Neural progenitor cell (in vitro differentiated cells): Measurements from ENCODE around the gene LMAN2L. TPM values are rescaled to one million over a fixed set of nuclear protein-coding genes. Genes with fewer than 3 reads are reported as not detected.
A peak's percentile ranks its signal among the peaks of the same experiment; 100 is the strongest.

Experiments used
- DNase-seq: peaks from one replicate; pipeline ENCODE4 v3.0.0-alpha.2; 2016; ENCODE audit warnings: low spot score
- H2AFZ ChIP-seq: fragments of 200-600 bp; sonication (generic); replicated peaks from 2 replicates; pipeline ENCODE4 v1.6.1; 2016; ENCODE audit warnings: antibody characterized with exemption
- H3F3A ChIP-seq: fragments of 200-600 bp; sonication (generic); 2 replicates; pipeline ENCODE4 v1.6.1; 2016; ENCODE audit warnings: antibody characterized with exemption, low read depth
- H3K27ac ChIP-seq: fragments of 200-600 bp; sonication (generic); 2 replicates; pipeline ENCODE4 v1.5.1; 2016; ENCODE audit warnings: mild to moderate bottlenecking
- H3K27me3 ChIP-seq: fragments of 200-600 bp; sonication (generic); 2 replicates; pipeline ENCODE4 v1.6.1; 2016; ENCODE audit warnings: mild to moderate bottlenecking, moderate library complexity
- H3K36me3 ChIP-seq: fragments of 200-600 bp; sonication (generic); 2 replicates; pipeline ENCODE4 v1.5.1; 2016
- H3K4me1 ChIP-seq: fragments of 200-600 bp; sonication (generic); 2 replicates; pipeline ENCODE4 v1.6.1; 2016; ENCODE audit warnings: mixed run types
- H3K4me2 ChIP-seq: fragments of 200-600 bp; sonication (generic); 2 replicates; pipeline ENCODE4 v1.6.1; 2016
- H3K4me3 ChIP-seq: fragments of 200-600 bp; sonication (generic); 2 replicates; pipeline ENCODE4 v1.5.1; 2016
- H3K79me2 ChIP-seq: fragments of 200-600 bp; sonication (generic); 2 replicates; pipeline ENCODE4 v1.6.1; 2016; ENCODE audit warnings: low read depth
- H3K9ac ChIP-seq: fragments of 200-600 bp; sonication (generic); 2 replicates; pipeline ENCODE4 v1.6.1; 2016
- H3K9me3 ChIP-seq: fragments of 200-600 bp; sonication (generic); 2 replicates; pipeline ENCODE4 v1.5.1; 2016; ENCODE audit warnings: low read depth
- H4K20me1 ChIP-seq: fragments of 200-600 bp; sonication (generic); 2 replicates; pipeline ENCODE4 v1.6.1; 2016; ENCODE audit warnings: low read depth
- H3K27ac Mint-ChIP-seq: 3 replicates; pipeline ENCODE4 v1.8.0; 2021; ENCODE audit warnings: mixed read lengths
- H3K27me3 Mint-ChIP-seq: 2 replicates; pipeline ENCODE4 v1.8.0; 2022; ENCODE audit warnings: low read depth, mild to moderate bottlenecking, inconsistent platforms, moderate library complexity, mixed read lengths; ENCODE audit not compliant: insufficient read depth
- H3K36me3 Mint-ChIP-seq: 3 replicates; pipeline ENCODE4 v1.8.0; 2021; ENCODE audit warnings: mixed read lengths
- H3K4me1 Mint-ChIP-seq: 3 replicates; pipeline ENCODE4 v1.8.0; 2021; ENCODE audit warnings: mixed read lengths
- H3K4me3 Mint-ChIP-seq: 3 replicates; pipeline ENCODE4 v1.8.0; 2021; ENCODE audit warnings: mild to moderate bottlenecking, moderate library complexity, mixed read lengths
- H3K9me3 Mint-ChIP-seq: 3 replicates; pipeline ENCODE4 v1.8.0; 2020; ENCODE audit warnings: mixed read lengths
- CTCF ChIP-seq: fragments of 200-600 bp; sonication (generic); IDR thresholded peaks from 2 replicates; pipeline ENCODE4 v1.5.1; 2017; ENCODE audit warnings: antibody characterized with exemption, mild to moderate bottlenecking
- EZH2 ChIP-seq: fragments of 200-600 bp; sonication (generic); IDR thresholded peaks from 2 replicates; pipeline ENCODE4 v1.6.1; 2017; ENCODE audit warnings: antibody characterized with exemption, mild to moderate bottlenecking, moderate library complexity
- EZH2phosphoT487 ChIP-seq: fragments of 200-600 bp; sonication (generic); IDR thresholded peaks from 2 replicates; pipeline ENCODE4 v1.6.1; 2017; ENCODE audit warnings: antibody characterized with exemption
- total RNA-seq: library from RNA; depleted of rRNA; stranded (reverse); fragments of >200 nt; gene quantifications from 2 replicates; pipeline ENCODE4 v1.2.3, GENCODE V29; 2015; ENCODE audit warnings: low replicate concordance

LMAN2L gene
- total RNA-seq, 1 donor from 2014 or later, result 25.9 TPM

- peaks cover 1% of the 10 kb centered on the region for H3K36me3 Mint-ChIP-seq
- H3K4me3 Mint-ChIP-seq, result no peak overlapping the region
- H3K4me1 ChIP-seq, result no peaks in the 10 kb centered on the region
Measured at GRCh38 chr2:96663177-96663576, 76.7 kb downstream of the LMAN2L start.

GRCh38 chr2:96662360-96662759 is 77.5 kb downstream of the LMAN2L start:
- peaks cover 5% of the 10 kb centered on the region for H3K27me3 Mint-ChIP-seq
- Histone ChIP-seq H3K9me3 (no peaks in the 10 kb centered on the region), H3K27ac (no peak overlapping the region), H3K79me2 (no peaks in the 10 kb centered on the region), H4K20me1 (no peaks in the 10 kb centered on the region), H3F3A (no peaks in the 10 kb centered on the region), H3K27me3 (no peaks in the 10 kb centered on the region), H2AFZ (no peak overlapping the region), H3K4me2 (no peak overlapping the region), H3K9ac (no peak overlapping the region), H3K4me3 (no peak overlapping the region), H3K36me3 (no peaks in the 10 kb centered on the region), H3K4me1 (no peaks in the 10 kb centered on the region)
- peaks cover 4% of the 10 kb centered on the region for H3K4me1 Mint-ChIP-seq
- no peak for TF ChIP-seq EZH2
- TF ChIP-seq EZH2phosphoT487, result no peak
- no peak for TF ChIP-seq CTCF
- no peak overlapping the region for H3K4me3 Mint-ChIP-seq
- no peak overlapping the region for H3K27ac Mint-ChIP-seq
- no peaks in the 10 kb centered on the region for H3K9me3 Mint-ChIP-seq
- DNase-seq, result no peak
- H3K36me3 Mint-ChIP-seq, result peaks cover 1% of the 10 kb centered on the region

More at GRCh38 chr2:96663177-96663576, 76.7 kb downstream of the LMAN2L start:
- H3K9me3 Mint-ChIP-seq, result no peaks in the 10 kb centered on the region
- Histone ChIP-seq H3K9me3 (no peaks in the 10 kb centered on the region), H3K36me3 (no peaks in the 10 kb centered on the region), H2AFZ (no peak overlapping the region), H3K27ac (no peak overlapping the region), H3K27me3 (no peaks in the 10 kb centered on the region), H4K20me1 (no peaks in the 10 kb centered on the region), H3K79me2 (no peaks in the 10 kb centered on the region), H3K4me3 (no peak overlapping the region), H3F3A (no peaks in the 10 kb centered on the region), H3K9ac (no peak overlapping the region), H3K4me2 (no peak overlapping the region)
- TF ChIP-seq EZH2 (no peak), EZH2phosphoT487 (no peak), CTCF (no peak)
- H3K27me3 Mint-ChIP-seq, result peaks cover 5% of the 10 kb centered on the region
- no peak for DNase-seq
- peaks cover 4% of the 10 kb centered on the region for H3K4me1 Mint-ChIP-seq
- peak overlapping the region; percentile 59 for H3K27ac Mint-ChIP-seq

GRCh38 chr2:96661324-96661723 is 78.5 kb downstream of the LMAN2L start:
- H3K27me3 ChIP-seq, result no peaks in the 10 kb centered on the region
- no peak overlapping the region for H2AFZ ChIP-seq
- H3K4me2 ChIP-seq, result no peak overlapping the region
- Mint-ChIP-seq H3K36me3 (peaks cover 1% of the 10 kb centered on the region), H3K9me3 (no peaks in the 10 kb centered on the region), H3K4me3 (no peak overlapping the region), H3K27me3 (peaks cover 5% of the 10 kb centered on the region), H3K27ac (peak overlapping the region; percentile 61), H3K4me1 (peaks cover 4% of the 10 kb centered on the region)
- H3K9ac ChIP-seq, result no peak overlapping the region
- TF ChIP-seq EZH2phosphoT487 (no peak), CTCF (no peak), EZH2 (no peak)
- DNase-seq, result no peak
- no peaks in the 10 kb centered on the region for H4K20me1 ChIP-seq
- H3K4me1 ChIP-seq, result no peaks in the 10 kb centered on the region
- H3K4me3 ChIP-seq, result no peak overlapping the region
- no peaks in the 10 kb centered on the region for H3K79me2 ChIP-seq
- H3K9me3 ChIP-seq, result no peaks in the 10 kb centered on the region
- no peaks in the 10 kb centered on the region for H3F3A ChIP-seq
- H3K27ac ChIP-seq, result no peak overlapping the region
- H3K36me3 ChIP-seq, result no peaks in the 10 kb centered on the region

GRCh38 chr2:96656540-96656939 is 83.3 kb downstream of the LMAN2L start:
- DNase-seq, result no peak
- no peaks in the 10 kb centered on the region for H3K9me3 ChIP-seq
- no peaks in the 10 kb centered on the region for H3K4me1 ChIP-seq
- H3K79me2 ChIP-seq, result no peaks in the 10 kb centered on the region
- no peak for TF ChIP-seq CTCF
- TF ChIP-seq EZH2, result no peak
- TF ChIP-seq EZH2phosphoT487, result no peak
- H3K27ac ChIP-seq, result no peak overlapping the region
- no peak overlapping the region for H3K4me3 ChIP-seq
- H3K36me3 Mint-ChIP-seq, result peaks cover 7% of the 10 kb centered on the region
- no peak overlapping the region for H3K27ac Mint-ChIP-seq
- no peak overlapping the region for H3K4me3 Mint-ChIP-seq
- H3K36me3 ChIP-seq, result no peaks in the 10 kb centered on the region
- no peak overlapping the region for H3K4me2 ChIP-seq
- no peaks in the 10 kb centered on the region for H3K9me3 Mint-ChIP-seq
- H3K27me3 Mint-ChIP-seq, result no peaks in the 10 kb centered on the region
- H4K20me1 ChIP-seq, result no peaks in the 10 kb centered on the region
- no peak overlapping the region for H2AFZ ChIP-seq
- no peaks in the 10 kb centered on the region for H3F3A ChIP-seq
- no peaks in the 10 kb centered on the region for H3K27me3 ChIP-seq
- H3K4me1 Mint-ChIP-seq, result no peaks in the 10 kb centered on the region
- H3K9ac ChIP-seq, result no peak overlapping the region
